IPS-15b (cell line): ENCODE data around the gene CACNA1C.

ENCODE experiments used
- H3K27me3 ChIP-seq: one replicate; pipeline ENCODE4 v1.6.1; 2013; ENCODE audit warnings: low read length; ENCODE audit not compliant: control insufficient read depth, insufficient read depth
- H3K36me3 ChIP-seq: one replicate; pipeline ENCODE4 v1.6.1; 2013; ENCODE audit warnings: low read length; ENCODE audit not compliant: control insufficient read depth, insufficient read depth
- H3K4me1 ChIP-seq: one replicate; pipeline ENCODE4 v1.6.1; 2013; ENCODE audit warnings: mild to moderate bottlenecking, low read length; ENCODE audit not compliant: control insufficient read depth, insufficient read depth
- H3K4me3 ChIP-seq: one replicate; pipeline ENCODE4 v1.5.1; 2013; ENCODE audit warnings: low read depth, low read length
- H3K9ac ChIP-seq: one replicate; pipeline ENCODE4 v1.6.1; 2013; ENCODE audit warnings: low read depth, mild to moderate bottlenecking, low read length
- H3K9me3 ChIP-seq: one replicate; pipeline ENCODE4 v1.6.1; 2013; ENCODE audit warnings: mild to moderate bottlenecking, low read length; ENCODE audit not compliant: control insufficient read depth, insufficient read depth

CACNA1C gene

DNA sequence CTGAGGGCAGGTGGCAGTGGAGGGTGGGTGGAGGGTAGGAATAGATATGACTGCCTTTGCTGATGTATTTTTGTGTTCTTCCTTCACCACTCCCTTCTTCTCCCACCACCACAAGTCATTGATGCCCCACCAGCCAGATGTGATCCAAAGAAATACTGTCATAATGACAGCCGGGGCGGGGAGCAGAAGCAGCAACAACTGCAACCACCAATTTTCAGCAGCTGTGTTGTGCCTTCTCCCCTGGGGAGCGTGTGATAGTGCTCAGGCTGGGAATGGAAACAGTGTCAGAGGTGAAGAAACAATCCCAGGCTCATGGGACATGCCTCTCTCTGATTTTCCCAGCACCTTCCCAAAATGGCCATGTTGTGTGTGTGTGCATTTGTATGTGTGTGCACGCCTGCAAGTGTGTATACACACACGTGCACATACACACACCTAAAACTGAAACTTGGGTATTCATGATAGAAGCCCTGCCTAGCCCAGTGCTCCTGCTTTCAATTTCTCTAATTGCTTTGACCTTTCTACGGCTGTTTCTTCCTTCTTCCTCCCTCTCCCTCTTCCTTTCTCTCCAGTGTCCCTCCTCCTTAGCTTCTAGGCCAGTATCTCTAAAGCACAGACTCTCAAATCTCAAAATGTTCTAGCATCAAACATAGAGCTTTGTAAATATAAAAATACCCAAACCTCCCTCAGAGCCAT lies 442.8 kb downstream of the CACNA1C start:
- H3K9me3 ChIP-seq = no peaks in the 10 kb centered on the region
- no peaks in the 10 kb centered on the region for H3K36me3 ChIP-seq
- no peaks in the 10 kb centered on the region for H3K27me3 ChIP-seq
- H3K4me3 ChIP-seq = no peak overlapping the region
- H3K9ac ChIP-seq = no peak overlapping the region
- no peaks in the 10 kb centered on the region for H3K4me1 ChIP-seq

DNA sequence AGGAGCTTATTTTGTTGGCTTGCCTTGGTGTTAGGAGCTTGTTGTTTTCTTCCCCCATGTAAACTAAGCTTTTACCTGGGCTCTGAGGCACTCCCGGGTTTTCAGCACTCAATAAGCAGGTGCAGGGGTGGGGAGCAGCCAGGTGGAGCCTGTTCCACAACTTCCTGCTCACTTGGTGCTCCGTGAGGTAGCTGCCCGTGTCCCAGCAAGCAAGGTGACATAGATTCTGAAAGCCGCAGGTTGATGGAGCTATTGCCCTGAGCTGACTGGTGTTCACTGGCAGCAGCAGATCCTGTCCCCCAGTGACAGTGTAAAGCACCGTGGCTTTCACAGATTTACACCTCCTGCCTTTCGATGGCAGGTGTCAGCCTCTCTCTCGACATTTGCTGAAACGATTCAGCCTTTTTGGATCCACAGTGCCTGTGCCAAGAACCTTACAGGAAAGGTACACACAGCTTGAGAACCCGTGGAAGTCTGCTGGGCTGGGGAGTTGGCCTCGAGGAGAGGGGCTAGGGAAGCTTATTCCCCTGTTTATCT lies 446.2 kb downstream of the CACNA1C start:
- Histone ChIP-seq H3K4me3 (no peak overlapping the region), H3K4me1 (no peaks in the 10 kb centered on the region), H3K9ac (no peak overlapping the region), H3K9me3 (no peaks in the 10 kb centered on the region), H3K27me3 (no peaks in the 10 kb centered on the region), H3K36me3 (no peaks in the 10 kb centered on the region)

DNA sequence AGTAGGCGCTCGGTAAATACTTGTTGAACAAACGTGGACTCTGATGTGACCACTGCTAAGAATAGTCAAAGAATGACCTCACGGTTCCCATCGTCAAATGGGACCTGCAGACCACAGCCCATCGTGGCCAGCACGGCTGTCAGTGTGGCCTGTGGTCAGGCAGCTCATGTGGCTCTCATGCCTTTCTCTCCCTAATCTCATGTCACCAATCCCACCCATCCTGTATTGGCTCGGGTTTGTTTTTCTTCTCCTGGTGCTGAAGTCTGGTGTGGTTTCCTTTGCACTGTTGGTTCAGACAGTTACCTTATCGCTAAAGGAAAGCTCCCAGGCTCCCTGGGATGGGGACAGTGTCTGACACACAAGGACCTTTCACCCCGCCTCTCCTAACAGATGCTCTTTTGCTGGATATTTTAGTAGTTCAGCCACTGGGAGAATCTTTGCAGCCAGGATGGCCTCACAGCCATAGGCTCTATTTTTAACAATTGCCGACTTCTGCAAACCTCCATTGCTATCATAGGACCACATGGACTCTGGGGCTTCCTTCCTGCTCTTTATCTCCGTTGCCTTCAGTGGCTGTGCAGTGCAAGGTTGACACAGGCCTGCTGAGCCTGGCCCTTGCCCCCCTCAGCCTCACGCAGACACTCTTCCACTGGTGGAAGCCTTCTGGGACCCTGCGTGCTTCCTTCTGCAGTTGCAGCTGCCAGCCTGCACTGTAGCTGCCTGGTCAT lies 448.8 kb downstream of the CACNA1C start:
- no peaks in the 10 kb centered on the region for H3K27me3 ChIP-seq
- H3K4me3 ChIP-seq = no peak overlapping the region
- H3K9ac ChIP-seq = no peak overlapping the region

DNA sequence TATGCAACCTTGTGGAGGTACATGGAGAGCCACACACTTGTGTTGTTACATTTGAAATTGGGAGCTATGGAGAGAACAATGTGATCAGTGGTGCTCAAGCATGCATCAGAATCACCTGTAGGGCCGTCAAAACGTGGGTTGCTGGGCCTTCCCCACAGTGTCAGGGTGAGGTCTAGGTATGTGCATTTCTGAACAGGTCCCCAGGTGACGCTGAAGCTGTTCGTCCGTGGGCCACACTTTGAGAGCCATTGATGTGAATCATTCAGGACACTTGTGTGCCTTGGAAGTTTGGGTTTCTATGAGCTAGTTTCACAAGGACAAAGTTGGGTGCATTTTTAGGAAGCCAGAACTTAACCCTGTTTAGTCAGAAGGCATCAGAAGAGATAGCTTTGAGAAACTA lies 450.2 kb downstream of the CACNA1C start:
- no peak overlapping the region for H3K9ac ChIP-seq
- H3K4me3 ChIP-seq = no peak overlapping the region
- no peaks in the 10 kb centered on the region for H3K4me1 ChIP-seq
- H3K9me3 ChIP-seq = no peaks in the 10 kb centered on the region
- H3K27me3 ChIP-seq = no peaks in the 10 kb centered on the region
- H3K36me3 ChIP-seq = no peaks in the 10 kb centered on the region

More for the DNA sequence above, 448.8 kb downstream of the CACNA1C start:
- Histone ChIP-seq H3K36me3 (no peaks in the 10 kb centered on the region), H3K9me3 (no peaks in the 10 kb centered on the region), H3K4me1 (no peaks in the 10 kb centered on the region)

DNA sequence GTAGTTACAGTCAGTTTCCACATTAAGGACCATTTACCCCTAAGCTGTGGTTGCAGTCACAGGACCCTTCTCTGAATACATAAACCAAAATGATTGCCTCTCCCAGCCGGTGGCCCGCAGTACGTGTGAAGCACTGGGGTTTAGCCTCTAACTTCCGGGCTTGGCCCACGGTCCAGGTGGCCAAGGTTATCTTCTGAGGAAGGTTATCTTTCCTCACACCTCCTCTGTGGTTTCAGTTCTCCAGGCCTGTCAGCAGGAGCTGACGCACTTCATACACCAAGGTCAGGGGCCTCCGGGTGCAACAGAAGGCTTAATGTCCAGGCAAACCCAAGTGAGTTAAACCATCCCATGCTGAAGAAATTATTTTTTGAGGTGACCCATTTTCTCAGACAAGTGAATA lies 451.0 kb downstream of the CACNA1C start:
- H3K4me1 ChIP-seq = no peaks in the 10 kb centered on the region
- no peaks in the 10 kb centered on the region for H3K27me3 ChIP-seq
- no peak overlapping the region for H3K4me3 ChIP-seq
- no peaks in the 10 kb centered on the region for H3K9me3 ChIP-seq
- H3K36me3 ChIP-seq = no peaks in the 10 kb centered on the region
- no peak overlapping the region for H3K9ac ChIP-seq

DNA sequence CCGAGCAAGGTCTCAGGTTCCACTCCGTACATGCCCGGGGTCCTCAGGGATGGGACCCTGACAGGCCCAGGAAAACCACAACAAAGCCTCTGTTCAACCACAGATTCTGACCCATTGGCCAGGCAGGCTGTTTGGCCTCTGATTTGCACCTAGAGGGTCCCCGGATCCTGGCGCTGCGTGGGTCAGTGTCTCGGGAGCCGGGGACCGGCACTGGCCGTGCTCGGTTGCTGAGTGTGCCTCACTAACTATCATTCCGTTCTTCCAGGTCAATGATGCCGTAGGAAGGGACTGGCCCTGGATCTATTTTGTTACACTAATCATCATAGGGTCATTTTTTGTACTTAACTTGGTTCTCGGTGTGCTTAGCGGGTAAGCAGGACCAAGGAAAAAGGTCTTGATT lies 451.8 kb downstream of the CACNA1C start:
- Histone ChIP-seq H3K9me3 (no peaks in the 10 kb centered on the region), H3K36me3 (no peaks in the 10 kb centered on the region), H3K4me1 (no peaks in the 10 kb centered on the region), H3K4me3 (no peak overlapping the region), H3K27me3 (no peaks in the 10 kb centered on the region), H3K9ac (no peak overlapping the region)

DNA sequence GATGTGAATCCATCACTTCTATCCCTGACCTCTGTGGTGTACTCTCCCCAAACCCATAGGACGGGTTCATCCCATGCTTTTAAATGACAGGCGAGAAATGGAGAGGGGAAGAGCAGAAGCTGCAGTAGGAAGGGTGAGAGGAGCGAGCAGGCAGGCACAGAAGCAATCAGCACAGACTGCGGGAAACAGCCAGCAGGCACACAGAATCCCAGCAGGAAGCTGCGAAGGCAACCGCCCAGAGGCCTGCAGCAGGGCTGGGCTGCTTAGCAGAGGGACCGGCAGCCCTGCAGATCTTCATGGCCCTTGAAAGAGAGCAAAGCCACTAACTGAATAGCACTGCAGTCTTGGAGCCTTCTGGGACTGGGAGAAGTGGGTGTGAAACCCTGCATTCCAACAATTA lies 455.0 kb downstream of the CACNA1C start:
- Histone ChIP-seq H3K4me3 (no peak overlapping the region), H3K9ac (no peak overlapping the region), H3K36me3 (no peaks in the 10 kb centered on the region), H3K27me3 (no peaks in the 10 kb centered on the region), H3K9me3 (no peaks in the 10 kb centered on the region), H3K4me1 (no peaks in the 10 kb centered on the region)

DNA sequence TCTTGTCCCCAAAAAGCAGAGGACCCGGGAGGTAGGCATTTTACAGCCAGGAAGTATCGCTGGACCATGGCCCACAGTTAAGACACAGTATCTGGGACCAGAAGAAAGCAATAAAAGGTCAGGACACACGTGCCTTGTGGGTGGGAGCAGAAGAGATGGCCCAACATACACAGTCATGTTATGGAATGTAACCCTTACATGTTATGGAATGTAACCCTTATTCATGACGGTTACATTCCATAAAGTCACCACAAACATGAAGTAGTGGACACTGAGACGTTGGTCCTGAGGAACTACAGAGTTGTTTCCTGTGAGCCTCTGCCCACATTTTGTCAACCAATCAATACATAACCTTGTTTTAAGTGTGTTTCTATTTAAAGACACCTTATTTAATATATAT lies 456.4 kb downstream of the CACNA1C start:
- Histone ChIP-seq H3K4me3 (no peak overlapping the region), H3K4me1 (no peaks in the 10 kb centered on the region), H3K9ac (no peak overlapping the region), H3K27me3 (no peaks in the 10 kb centered on the region), H3K36me3 (no peaks in the 10 kb centered on the region), H3K9me3 (no peaks in the 10 kb centered on the region)

DNA sequence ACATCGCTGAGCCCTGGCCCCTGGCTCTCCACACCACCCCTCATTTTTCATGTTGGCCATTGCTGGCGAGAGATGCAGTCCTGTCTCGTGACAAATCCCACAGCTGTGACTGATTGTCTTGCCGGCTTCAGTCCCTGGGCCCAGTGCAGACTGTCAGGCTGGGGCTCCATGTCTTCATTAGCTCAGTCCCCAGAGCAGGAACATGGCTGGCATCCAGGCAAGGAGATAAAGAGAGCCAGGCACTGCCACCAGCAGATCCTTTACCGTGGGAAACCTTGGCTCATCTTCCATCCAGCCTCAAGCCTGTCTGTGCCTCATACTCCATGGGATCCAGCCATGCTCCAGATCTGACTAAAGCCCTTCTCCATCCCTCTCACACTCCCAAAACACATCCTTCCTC lies 457.3 kb downstream of the CACNA1C start:
- no peak overlapping the region for H3K4me3 ChIP-seq
- no peaks in the 10 kb centered on the region for H3K36me3 ChIP-seq
- H3K4me1 ChIP-seq = no peaks in the 10 kb centered on the region
- no peaks in the 10 kb centered on the region for H3K27me3 ChIP-seq
- no peaks in the 10 kb centered on the region for H3K9me3 ChIP-seq
- H3K9ac ChIP-seq = no peak overlapping the region

DNA sequence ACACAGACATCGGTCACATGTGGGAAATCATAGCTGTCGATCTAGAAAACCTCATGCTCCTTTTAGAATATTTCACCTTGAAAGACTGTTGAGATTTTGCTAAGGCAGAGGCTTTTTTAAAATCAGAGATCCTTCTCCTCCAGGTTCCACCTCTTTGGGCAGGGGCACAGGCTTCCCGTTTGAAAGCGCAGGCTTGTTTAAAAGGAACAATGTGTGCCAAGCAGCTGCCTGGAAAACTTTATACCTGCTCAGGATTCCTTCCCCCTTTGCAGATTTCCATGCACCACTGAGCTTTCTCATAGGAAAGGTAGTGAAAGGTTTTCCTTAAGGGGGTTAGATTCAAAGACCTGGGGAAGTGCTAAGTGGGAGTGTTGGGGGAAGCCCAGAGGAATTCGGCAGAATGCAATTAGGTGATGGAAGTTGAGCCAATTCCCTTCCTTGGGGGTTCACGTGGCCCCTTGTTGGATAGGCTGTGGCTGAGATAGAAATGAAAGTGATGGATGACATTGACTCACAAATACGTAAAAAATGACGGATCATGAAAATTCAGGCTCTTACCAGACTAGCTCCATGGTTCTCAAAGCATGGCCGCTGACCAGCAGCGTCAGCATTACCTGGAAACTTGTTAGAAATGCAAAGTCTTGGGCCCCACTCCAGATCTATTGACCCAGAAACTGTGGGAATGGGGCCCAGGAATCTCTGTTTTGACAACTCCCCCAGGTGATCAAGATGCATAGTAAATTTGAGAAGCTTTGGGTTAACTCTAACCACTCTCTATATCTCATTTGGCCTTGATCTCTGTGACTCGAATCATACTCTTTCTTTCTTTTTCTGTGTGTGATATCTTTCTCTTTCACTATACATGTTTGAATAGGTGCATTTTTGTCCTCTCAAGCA lies 460.6 kb downstream of the CACNA1C start:
- Histone ChIP-seq H3K9me3 (no peaks in the 10 kb centered on the region), H3K36me3 (no peaks in the 10 kb centered on the region), H3K4me1 (no peaks in the 10 kb centered on the region), H3K4me3 (no peak overlapping the region), H3K27me3 (no peaks in the 10 kb centered on the region), H3K9ac (no peak overlapping the region)

DNA sequence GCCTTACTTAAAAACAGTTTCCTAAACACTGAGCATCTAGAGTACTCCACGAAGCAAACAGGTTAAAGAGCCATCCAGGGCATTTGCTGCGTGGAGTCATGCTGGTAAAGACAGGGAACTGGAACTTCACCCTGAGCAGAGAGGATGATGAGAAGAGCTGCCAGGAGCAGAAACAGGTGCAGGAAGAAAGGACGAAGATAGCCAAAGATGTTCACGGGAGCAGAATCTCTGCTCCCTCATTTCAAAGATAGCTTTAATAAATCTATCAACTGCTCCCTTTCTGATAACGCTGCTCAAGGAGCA lies 461.2 kb downstream of the CACNA1C start:
- H3K27me3 ChIP-seq = no peaks in the 10 kb centered on the region
- H3K9me3 ChIP-seq = no peaks in the 10 kb centered on the region
- no peaks in the 10 kb centered on the region for H3K36me3 ChIP-seq
- no peak overlapping the region for H3K4me3 ChIP-seq
- no peak overlapping the region for H3K9ac ChIP-seq
- H3K4me1 ChIP-seq = no peaks in the 10 kb centered on the region
